Calu3 (cell line): ENCODE results near the gene THRSP. TPM values are rescaled to one million over a fixed set of nuclear protein-coding genes. Genes with fewer than 3 reads are reported as not detected.
A peak's percentile ranks its signal among the peaks of the same experiment; 100 is the strongest.

Experiments
- BruUV-seq: library from RNA; stranded (reverse); fragments of 400-500 nt; replicated peaks from 2 replicates; lab custom pipeline; 2021; lab: Mats Ljungman, UMichigan
- CTCF ChIA-PET: fragments of 300-600 bp; sonication (Branson Sonifier 250); formaldehyde crosslinking; loops from one replicate; lab custom pipeline; 2022; ENCODE audit warnings: antibody characterized with exemption; lab: Charles Lee
- DNase-seq: peaks from one replicate; pipeline ENCODE4 v3.0.0; 2022
- H3K27ac Mint-ChIP-seq: one replicate; pipeline ENCODE4 v1.8.0; 2022; ENCODE audit warnings: mixed read lengths; ENCODE audit not compliant: unreplicated experiment
- H3K27me3 Mint-ChIP-seq: one replicate; pipeline ENCODE4 v1.8.0; 2022; ENCODE audit warnings: mixed read lengths; ENCODE audit not compliant: unreplicated experiment
- H3K36me3 Mint-ChIP-seq: one replicate; pipeline ENCODE4 v1.8.0; 2022; ENCODE audit warnings: mild to moderate bottlenecking, moderate library complexity, mixed read lengths; ENCODE audit not compliant: insufficient read depth, unreplicated experiment
- H3K4me1 Mint-ChIP-seq: one replicate; pipeline ENCODE4 v1.8.0; 2022; ENCODE audit warnings: mild to moderate bottlenecking, low read depth, mixed read lengths; ENCODE audit not compliant: unreplicated experiment
- H3K4me3 Mint-ChIP-seq: one replicate; pipeline ENCODE4 v1.8.0; 2022; ENCODE audit warnings: mild to moderate bottlenecking, low read depth, moderate library complexity, mixed read lengths; ENCODE audit not compliant: unreplicated experiment
- H3K9me3 Mint-ChIP-seq: one replicate; pipeline ENCODE4 v1.8.0; 2022; ENCODE audit warnings: low read depth, mixed read lengths; ENCODE audit not compliant: unreplicated experiment
- intact Hi-C: fragments of 100-400 bp; cut with micrococcal nuclease; formaldehyde crosslinking; loops from one replicate; pipeline ENCODE4 v1.10.0; 2022; ENCODE audit not compliant: unreplicated experiment
- total RNA-seq: library from RNA; stranded (reverse); gene quantifications from 2 replicates; pipeline ENCODE4 v1.2.3, GENCODE V29; 2022
- TF ChIP-seq, protein P1 (sequence below): fragments of 200-600 bp; IDR thresholded peaks from one replicate; pipeline ENCODE4 v1.8.0; 2022; ENCODE audit warnings: antibody characterized with exemption; ENCODE audit not compliant: unreplicated experiment

Gene THRSP
- total RNA-seq, 1 experiment from 2014 or later: not detected

DNA sequence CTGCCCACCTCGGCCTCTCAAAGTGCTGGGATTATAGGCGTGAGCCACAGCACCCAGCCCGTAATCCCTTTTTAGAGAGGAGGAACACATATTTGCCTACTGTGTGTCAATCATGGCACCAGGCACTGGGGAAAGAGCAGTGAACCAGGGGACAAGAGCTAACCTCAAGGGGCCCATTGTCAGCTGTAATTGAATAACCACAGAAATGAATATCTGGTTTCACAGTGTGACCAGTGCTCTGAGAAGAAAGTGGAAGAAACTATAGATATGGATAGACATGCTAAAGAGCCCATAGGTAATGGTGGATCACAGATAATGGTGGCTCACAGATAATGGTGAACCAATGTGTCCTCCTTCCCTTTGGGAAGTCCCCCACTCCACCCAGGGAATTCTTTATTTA lies 32.0 kb upstream of the THRSP start:
- Mint-ChIP-seq H3K36me3 (peaks cover 6% of the 10 kb centered on the region), H3K4me1 (peaks cover 41% of the 10 kb centered on the region), H3K27ac (no peak overlapping the region), H3K4me3 (no peak overlapping the region), H3K27me3 (no peaks in the 10 kb centered on the region), H3K9me3 (no peaks in the 10 kb centered on the region)
- DNase-seq: no peak
- intact Hi-C loops: no loop called here
- BruUV-seq: no TSS peak
- TF ChIP-seq, protein P1, sequence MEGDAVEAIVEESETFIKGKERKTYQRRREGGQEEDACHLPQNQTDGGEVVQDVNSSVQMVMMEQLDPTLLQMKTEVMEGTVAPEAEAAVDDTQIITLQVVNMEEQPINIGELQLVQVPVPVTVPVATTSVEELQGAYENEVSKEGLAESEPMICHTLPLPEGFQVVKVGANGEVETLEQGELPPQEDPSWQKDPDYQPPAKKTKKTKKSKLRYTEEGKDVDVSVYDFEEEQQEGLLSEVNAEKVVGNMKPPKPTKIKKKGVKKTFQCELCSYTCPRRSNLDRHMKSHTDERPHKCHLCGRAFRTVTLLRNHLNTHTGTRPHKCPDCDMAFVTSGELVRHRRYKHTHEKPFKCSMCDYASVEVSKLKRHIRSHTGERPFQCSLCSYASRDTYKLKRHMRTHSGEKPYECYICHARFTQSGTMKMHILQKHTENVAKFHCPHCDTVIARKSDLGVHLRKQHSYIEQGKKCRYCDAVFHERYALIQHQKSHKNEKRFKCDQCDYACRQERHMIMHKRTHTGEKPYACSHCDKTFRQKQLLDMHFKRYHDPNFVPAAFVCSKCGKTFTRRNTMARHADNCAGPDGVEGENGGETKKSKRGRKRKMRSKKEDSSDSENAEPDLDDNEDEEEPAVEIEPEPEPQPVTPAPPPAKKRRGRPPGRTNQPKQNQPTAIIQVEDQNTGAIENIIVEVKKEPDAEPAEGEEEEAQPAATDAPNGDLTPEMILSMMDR: no peak
- CTCF ChIA-PET: interaction anchor here (0.7 to 1.4 kb wide), 2 partner anchors 14 to 493 kb away, joined by 3 to 7 read pairs; no protein-coding TSS in a partner anchor

DNA sequence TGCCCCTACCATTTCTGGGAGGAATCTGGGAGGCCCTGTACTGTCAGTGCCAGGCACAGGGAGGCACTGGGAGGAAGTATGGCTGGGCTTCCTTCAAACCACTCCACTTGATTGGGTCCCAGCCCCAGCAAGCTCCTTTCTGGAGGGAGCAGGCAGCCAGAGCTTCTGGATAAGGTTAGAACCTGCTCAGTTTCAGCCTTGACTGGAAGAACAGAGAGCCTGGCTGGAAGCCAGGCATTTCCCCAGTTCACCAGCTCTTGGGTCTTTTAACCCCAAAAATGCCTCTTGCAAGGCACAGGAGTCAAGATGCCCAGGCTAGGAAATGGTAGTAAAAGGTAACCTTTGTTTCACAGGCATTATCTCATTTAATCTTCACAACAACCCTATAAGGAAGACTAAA lies 31.6 kb upstream of the THRSP start:
- no TSS peak for BruUV-seq
- Mint-ChIP-seq H3K4me3 (no peak overlapping the region), H3K27me3 (no peaks in the 10 kb centered on the region), H3K27ac (no peak overlapping the region), H3K36me3 (peaks cover 6% of the 10 kb centered on the region), H3K4me1 (peaks cover 46% of the 10 kb centered on the region), H3K9me3 (no peaks in the 10 kb centered on the region)
- TF ChIP-seq, protein P1: no peak
- CTCF ChIA-PET: no interaction called here
- no peak for DNase-seq
- intact Hi-C loops: no loop called here

DNA sequence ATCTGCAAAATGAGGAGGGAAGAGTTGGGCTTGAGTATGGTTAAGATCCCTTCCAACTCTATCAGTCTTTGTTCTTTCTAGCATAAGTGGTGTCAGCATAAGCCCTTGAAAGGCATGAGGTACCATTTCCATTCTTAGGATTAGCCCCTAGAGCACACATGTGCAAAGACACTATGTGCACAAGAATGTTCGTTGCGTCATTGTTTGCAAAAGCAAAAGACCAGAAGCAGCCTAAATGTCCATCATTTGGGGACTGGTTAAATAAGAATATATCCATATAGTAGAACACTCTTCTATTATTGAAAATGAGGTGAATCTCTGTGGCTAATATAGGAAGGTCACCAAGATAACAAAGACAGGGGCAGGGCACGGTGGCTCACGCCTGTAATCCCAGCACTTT lies 30.6 kb upstream of the THRSP start:
- no TSS peak for BruUV-seq
- Mint-ChIP-seq H3K9me3 (no peaks in the 10 kb centered on the region), H3K36me3 (peaks cover 8% of the 10 kb centered on the region), H3K4me1 (peaks cover 53% of the 10 kb centered on the region), H3K27me3 (no peaks in the 10 kb centered on the region), H3K27ac (no peak overlapping the region), H3K4me3 (no peak overlapping the region)
- CTCF ChIA-PET: interaction anchor here (0.7 kb wide), 1 partner anchor 10 kb away, joined by 3 read pairs; no protein-coding TSS in a partner anchor
- intact Hi-C loops: no loop called here
- DNase-seq: no peak
- TF ChIP-seq, protein P1: no peak

DNA sequence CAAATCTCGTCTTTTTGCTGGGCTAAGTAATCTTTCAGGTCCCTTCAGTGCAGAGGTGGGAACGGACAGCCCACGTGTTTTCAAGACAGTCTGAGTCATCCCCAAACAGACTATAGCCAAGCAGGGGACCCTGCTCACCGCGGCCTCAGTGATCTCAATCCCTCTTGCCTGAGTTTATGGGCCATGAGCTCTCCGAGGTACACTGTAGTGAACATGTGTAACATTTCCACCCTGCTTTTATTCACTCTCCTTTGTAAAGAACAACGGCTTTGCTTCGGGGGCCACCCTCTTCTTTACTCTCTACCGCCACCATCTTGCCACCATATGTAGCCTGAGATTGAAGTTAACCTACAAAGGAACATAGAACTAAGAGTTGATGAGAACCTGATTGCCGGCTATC lies 29.0 kb upstream of the THRSP start:
- CTCF ChIA-PET: interaction anchor here (0.6 kb wide), 1 partner anchor 27 kb away, joined by 3 read pairs; no protein-coding TSS in a partner anchor
- Mint-ChIP-seq H3K9me3 (no peaks in the 10 kb centered on the region), H3K4me3 (no peak overlapping the region), H3K36me3 (peaks cover 12% of the 10 kb centered on the region), H3K4me1 (peaks cover 51% of the 10 kb centered on the region), H3K27ac (peak overlapping the region; percentile 48), H3K27me3 (no peaks in the 10 kb centered on the region)
- TF ChIP-seq, protein P1: no peak
- DNase-seq: no peak
- intact Hi-C loops: no loop called here
- BruUV-seq: no TSS peak
